Suprapubic skin (tissue), 4 donors: ENCODE results near the gene TOLLIP. TPM values are rescaled to one million over a fixed set of nuclear protein-coding genes. Genes with fewer than 3 reads are reported as not detected.

Source experiments
- DNase-seq, 2 donors: peaks; one replicate each; pipeline ENCODE4 v3.0.0-alpha.2; 2019; ENCODE audit warnings: low spot score in 2 of 2
- H3K27ac ChIP-seq: fragments of 200-600 bp; sonication (generic); one replicate; pipeline ENCODE4 v1.5.1; 2019
- H3K27me3 ChIP-seq: fragments of 200-600 bp; sonication (generic); one replicate; pipeline ENCODE4 v1.5.1; 2019
- H3K36me3 ChIP-seq: fragments of 200-600 bp; sonication (generic); one replicate; pipeline ENCODE4 v1.5.1; 2019
- H3K4me1 ChIP-seq: fragments of 200-600 bp; sonication (generic); one replicate; pipeline ENCODE4 v1.5.1; 2019
- H3K4me3 ChIP-seq: fragments of 200-600 bp; sonication (generic); one replicate; pipeline ENCODE4 v1.5.1; 2019; ENCODE audit warnings: mild to moderate bottlenecking
- H3K9me3 ChIP-seq: fragments of 200-600 bp; sonication (generic); one replicate; pipeline ENCODE4 v1.5.1; 2019
- CTCF ChIP-seq, 2 donors: fragments of 200-600 bp in 1 of 2; fragments of 450-650 bp in 1 of 2; sonication (generic) in 1 of 2; IDR thresholded peaks; one replicate each; pipeline ENCODE4 v1.5.1; 2016 to 2019; ENCODE audit warnings: antibody characterized with exemption in 2 of 2, mild to moderate bottlenecking in 1 of 2, moderate library complexity in 1 of 2
- EP300 ChIP-seq: sonication (generic); formaldehyde crosslinking; IDR thresholded peaks from one replicate; pipeline ENCODE4 v1.6.1; 2017; ENCODE audit warnings: antibody characterized with exemption
- POLR2A ChIP-seq, 2 donors: fragments of 450-650 bp; IDR thresholded peaks; one replicate each; pipeline ENCODE4 v1.6.1; 2017; ENCODE audit warnings: antibody characterized with exemption in 2 of 2, mild to moderate bottlenecking in 2 of 2, moderate library complexity in 2 of 2
- POLR2AphosphoS5 ChIP-seq, 3 donors: sonication (generic); formaldehyde crosslinking; IDR thresholded peaks; one replicate each; pipeline ENCODE4 v1.6.1; 2017; ENCODE audit warnings: antibody characterized with exemption in 3 of 3
- WGBS: methylation state at CpG from one replicate; pipeline ENCODE4 v1.1.5; 2018; 5-methylcytosine and 5-hydroxymethylcytosine counted together
- total RNA-seq, 4 donors: library from RNA; depleted of rRNA; stranded (reverse); fragments of >200 nt; gene quantifications; one replicate each; pipeline ENCODE4 v1.1.0, GENCODE V29; 2016

TOLLIP gene
- total RNA-seq, 4 donors from 2014 or later: 96.6 to 105 (median 100) TPM

DNA sequence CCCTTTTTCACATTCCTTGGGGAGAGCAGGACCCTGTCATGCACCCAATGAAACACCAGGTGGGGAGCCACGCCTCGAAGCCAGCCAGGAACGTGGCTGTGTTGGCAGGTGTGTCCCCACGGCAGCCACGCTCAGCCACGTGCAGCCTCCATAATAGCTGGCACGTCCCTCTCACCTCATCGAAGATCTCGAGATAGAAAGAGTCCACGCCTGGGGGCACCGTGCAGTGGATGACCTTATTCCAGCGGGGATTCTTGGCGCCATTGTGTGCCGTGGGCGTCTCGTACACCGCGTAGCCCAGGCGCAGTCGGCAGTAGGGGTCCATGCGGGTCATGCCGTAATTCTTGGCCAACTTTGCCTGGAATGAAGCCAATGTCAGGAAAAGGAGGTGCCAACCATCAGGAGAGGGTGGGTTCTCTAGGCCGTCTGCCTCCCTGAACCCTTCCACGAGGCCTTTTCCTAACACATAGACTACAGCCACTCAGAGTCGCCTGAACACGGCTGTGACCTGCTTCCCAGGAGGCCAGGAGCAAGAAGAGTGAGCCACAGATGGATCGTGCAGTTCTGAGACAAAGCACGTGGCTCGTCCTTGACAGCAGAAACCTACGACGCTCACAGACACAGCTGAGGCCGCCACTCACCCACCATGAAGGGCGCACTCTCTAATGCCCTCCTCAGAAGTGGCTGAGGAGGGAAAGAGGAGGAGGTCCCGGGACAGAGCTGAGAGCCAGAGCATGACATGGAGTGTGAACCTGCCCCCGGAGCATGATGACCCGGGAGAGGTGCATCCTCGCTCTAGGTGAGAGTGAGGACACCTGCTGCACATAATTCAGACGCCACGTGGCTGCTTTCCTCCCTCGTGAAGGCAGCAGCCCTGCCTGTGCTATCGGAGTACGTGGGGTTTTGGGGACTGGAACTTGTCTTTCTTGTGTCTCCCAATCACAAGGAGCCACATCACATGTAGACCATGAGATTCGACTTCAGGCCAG, 19.1 kb downstream of the TOLLIP start:
- H3K4me3 ChIP-seq: no peak overlapping the region
- H3K4me1 ChIP-seq: peaks cover 17% of the 10 kb centered on the region
- peak; percentile 50 to 52 for DNase-seq
- no peaks in the 10 kb centered on the region for H3K9me3 ChIP-seq
- 88% methylated on average over 43 of the region's 43 CpGs for WGBS
- H3K36me3 ChIP-seq: peaks cover 80% of the 10 kb centered on the region
- TF ChIP-seq EP300 (no peak), POLR2AphosphoS5 (IDR thresholded peaks at IDR 0.05) (no peak), CTCF (IDR thresholded peaks at IDR 0.05) (no peak), POLR2A (IDR thresholded peaks at IDR 0.05) (no peak)
- H3K27ac ChIP-seq: no peak overlapping the region
- H3K27me3 ChIP-seq: no peaks in the 10 kb centered on the region

GRCh38 chr11:1289211-1289935, 20.1 kb downstream of the TOLLIP start:
- Histone ChIP-seq H3K4me1 (peaks cover 17% of the 10 kb centered on the region), H3K27ac (no peak overlapping the region), H3K27me3 (no peaks in the 10 kb centered on the region), H3K36me3 (peaks cover 85% of the 10 kb centered on the region), H3K9me3 (no peaks in the 10 kb centered on the region), H3K4me3 (no peak overlapping the region)
- TF ChIP-seq EP300 (no peak), POLR2AphosphoS5 (IDR thresholded peaks at IDR 0.05) (no peak), CTCF (IDR thresholded peaks at IDR 0.05) (no peak), POLR2A (IDR thresholded peaks at IDR 0.05) (no peak)
- 95% methylated on average over 15 of the region's 33 CpGs for WGBS
- DNase-seq: peak in 1 of 2 donors; percentile 54

DNA sequence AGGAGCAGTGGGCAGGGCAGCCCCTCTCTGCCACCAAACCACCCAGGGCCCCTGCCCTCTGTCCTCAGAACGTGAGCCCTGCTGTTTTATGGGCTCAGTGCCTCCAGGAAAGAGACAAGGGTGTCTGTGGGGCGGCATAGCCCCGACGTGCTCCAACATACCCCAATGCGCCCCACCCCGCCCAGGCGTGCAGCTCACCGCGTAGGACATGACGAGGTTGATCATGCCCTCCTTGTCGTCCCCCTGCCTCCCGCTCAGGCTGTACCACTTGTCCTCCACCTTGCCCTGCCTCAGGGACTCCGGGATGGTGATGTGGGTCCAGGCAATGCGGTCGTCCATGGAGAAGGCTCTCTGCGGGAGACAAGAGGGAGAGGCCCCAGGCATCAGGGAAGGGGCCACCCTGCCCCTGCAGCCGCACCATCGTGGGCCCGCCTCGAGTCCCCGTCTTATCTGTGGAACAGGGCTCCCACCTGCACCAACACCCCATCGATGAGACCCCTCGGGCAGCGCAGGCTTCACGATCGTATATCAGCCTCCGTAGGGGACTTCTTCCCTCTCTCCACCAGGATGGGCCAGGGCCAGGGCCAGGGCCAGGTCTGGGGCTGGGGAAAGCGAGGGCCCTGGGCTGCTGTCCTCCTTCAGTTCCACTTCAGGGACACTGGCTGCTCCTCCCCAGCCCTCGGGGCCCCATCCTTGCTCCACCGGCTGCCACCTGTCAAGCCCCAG, 20.8 kb downstream of the TOLLIP start:
- DNase-seq: no peak
- no peak overlapping the region for H3K4me3 ChIP-seq
- no peaks in the 10 kb centered on the region for H3K27me3 ChIP-seq
- H3K36me3 ChIP-seq: peaks cover 86% of the 10 kb centered on the region
- H3K9me3 ChIP-seq: no peaks in the 10 kb centered on the region
- H3K27ac ChIP-seq: no peak overlapping the region
- H3K4me1 ChIP-seq: peaks cover 17% of the 10 kb centered on the region
- no peak for TF ChIP-seq CTCF (IDR thresholded peaks at IDR 0.05)
- no peak for TF ChIP-seq POLR2A (IDR thresholded peaks at IDR 0.05)
- TF ChIP-seq POLR2AphosphoS5 (IDR thresholded peaks at IDR 0.05): no peak
- TF ChIP-seq EP300: no peak
- 84% methylated on average over 24 of the region's 30 CpGs for WGBS

DNA sequence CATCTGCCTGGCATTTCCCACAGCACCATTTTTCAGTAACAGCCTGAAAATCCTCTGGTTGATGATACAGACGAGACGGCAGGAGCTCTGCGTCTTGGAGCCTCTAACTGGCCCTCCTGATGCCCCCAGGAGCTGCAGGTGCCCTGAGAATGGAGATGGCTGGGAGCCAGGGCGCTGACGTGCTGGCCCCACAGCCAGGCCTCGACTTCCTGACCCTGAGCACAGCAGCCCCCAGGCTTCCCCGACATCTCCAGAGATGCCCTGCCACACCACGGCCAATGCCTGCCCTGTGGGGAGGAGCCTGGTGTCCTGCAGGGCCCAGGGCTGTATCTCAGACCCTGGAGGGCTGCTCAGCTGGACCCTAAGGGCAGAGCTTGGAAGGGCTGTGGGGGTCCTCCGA, 21.5 kb downstream of the TOLLIP start:
- no peaks in the 10 kb centered on the region for H3K27me3 ChIP-seq
- no peak overlapping the region for H3K4me3 ChIP-seq
- WGBS: 97% methylated on average over 3 of the region's 9 CpGs
- no peak for DNase-seq
- peaks cover 14% of the 10 kb centered on the region for H3K4me1 ChIP-seq
- no peak for TF ChIP-seq POLR2AphosphoS5 (IDR thresholded peaks at IDR 0.05)
- TF ChIP-seq EP300: no peak
- TF ChIP-seq CTCF (IDR thresholded peaks at IDR 0.05): no peak
- TF ChIP-seq POLR2A (IDR thresholded peaks at IDR 0.05): no peak
- H3K27ac ChIP-seq: no peak overlapping the region
- H3K36me3 ChIP-seq: peaks cover 86% of the 10 kb centered on the region
- no peaks in the 10 kb centered on the region for H3K9me3 ChIP-seq
